Activated B cell treated with CpG ODN at 0.5 μM for 24 hours (primary cell): ENCODE data around the gene CAMTA1. TPM values are rescaled to one million over a fixed set of nuclear protein-coding genes. Genes with fewer than 3 reads are reported as not detected.

ENCODE experiments used
- ATAC-seq: fragments of 200-7000 bp; cut with Tn5 transposase; one replicate; pipeline ENCODE4 v1.10.0; 2021; ENCODE audit warnings: low read depth, mild to moderate bottlenecking, moderate library complexity
- CTCF ChIA-PET: fragments of 350-600 bp; sonication (Branson Sonifier 250); formaldehyde crosslinking; loops from one replicate; lab custom pipeline; 2021; ENCODE audit warnings: antibody characterized with exemption; lab: Charles Lee
- POLR2A ChIA-PET: fragments of 350-600 bp; sonication (Branson Sonifier 250); formaldehyde crosslinking; loops from one replicate; lab custom pipeline; 2021; ENCODE audit warnings: antibody characterized with exemption; lab: Charles Lee
- DNase-seq: peaks from one replicate; pipeline ENCODE4 v3.0.0; 2022
- H3K27ac Mint-ChIP-seq: one replicate; pipeline ENCODE4 v1.8.0; 2020; ENCODE audit warnings: mixed read lengths
- H3K27me3 Mint-ChIP-seq: one replicate; pipeline ENCODE4 v1.8.0; 2021; ENCODE audit warnings: mixed read lengths
- H3K36me3 Mint-ChIP-seq: one replicate; pipeline ENCODE4 v1.8.0; 2021; ENCODE audit warnings: low read depth, mixed read lengths
- H3K4me1 Mint-ChIP-seq: one replicate; pipeline ENCODE4 v1.8.0; 2021; ENCODE audit warnings: mixed read lengths
- H3K4me3 Mint-ChIP-seq: one replicate; pipeline ENCODE4 v1.8.0; 2020; ENCODE audit warnings: mild to moderate bottlenecking, mixed read lengths
- H3K9me3 Mint-ChIP-seq: one replicate; pipeline ENCODE4 v1.8.0; 2020; ENCODE audit warnings: mixed read lengths
- intact Hi-C: fragments of 100-400 bp; cut with micrococcal nuclease; formaldehyde crosslinking; loops from one replicate; pipeline ENCODE4 v1.15.1; 2024
- total RNA-seq: library from RNA; stranded (reverse); gene quantifications from 2 replicates; pipeline ENCODE4 v1.2.3, GENCODE V29; 2022
- TF ChIP-seq, protein P1 (sequence below): fragments of 200-600 bp; IDR thresholded peaks from one replicate; pipeline ENCODE4 v1.8.0; 2022; ENCODE audit warnings: antibody characterized with exemption, mild to moderate bottlenecking

Gene CAMTA1
- total RNA-seq, 1 donor from 2014 or later: 49.8 TPM

DNA sequence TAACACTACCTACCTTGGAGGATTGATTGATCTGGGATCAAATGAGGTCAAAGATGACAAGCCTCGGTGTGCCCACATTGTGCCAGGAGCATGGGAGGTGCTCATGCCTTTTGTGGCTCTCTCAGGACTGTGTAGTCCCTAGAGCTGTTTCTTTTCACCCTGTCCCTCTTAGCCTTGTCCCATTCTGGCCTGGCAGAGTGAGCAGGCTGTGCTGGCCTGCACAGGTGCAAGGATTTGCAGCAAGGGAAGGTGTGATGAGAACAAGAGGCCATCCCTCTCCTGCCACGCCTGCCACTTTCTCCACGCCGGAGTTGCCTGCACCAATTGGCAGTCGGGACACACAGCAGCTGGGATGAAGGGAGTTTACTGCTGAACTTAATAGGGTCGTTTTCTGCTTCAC is 575.3 kb downstream of the CAMTA1 start:
- TF ChIP-seq, protein P1, sequence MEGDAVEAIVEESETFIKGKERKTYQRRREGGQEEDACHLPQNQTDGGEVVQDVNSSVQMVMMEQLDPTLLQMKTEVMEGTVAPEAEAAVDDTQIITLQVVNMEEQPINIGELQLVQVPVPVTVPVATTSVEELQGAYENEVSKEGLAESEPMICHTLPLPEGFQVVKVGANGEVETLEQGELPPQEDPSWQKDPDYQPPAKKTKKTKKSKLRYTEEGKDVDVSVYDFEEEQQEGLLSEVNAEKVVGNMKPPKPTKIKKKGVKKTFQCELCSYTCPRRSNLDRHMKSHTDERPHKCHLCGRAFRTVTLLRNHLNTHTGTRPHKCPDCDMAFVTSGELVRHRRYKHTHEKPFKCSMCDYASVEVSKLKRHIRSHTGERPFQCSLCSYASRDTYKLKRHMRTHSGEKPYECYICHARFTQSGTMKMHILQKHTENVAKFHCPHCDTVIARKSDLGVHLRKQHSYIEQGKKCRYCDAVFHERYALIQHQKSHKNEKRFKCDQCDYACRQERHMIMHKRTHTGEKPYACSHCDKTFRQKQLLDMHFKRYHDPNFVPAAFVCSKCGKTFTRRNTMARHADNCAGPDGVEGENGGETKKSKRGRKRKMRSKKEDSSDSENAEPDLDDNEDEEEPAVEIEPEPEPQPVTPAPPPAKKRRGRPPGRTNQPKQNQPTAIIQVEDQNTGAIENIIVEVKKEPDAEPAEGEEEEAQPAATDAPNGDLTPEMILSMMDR: no peak
- DNase-seq (no peak), ATAC-seq (no peak)
- Mint-ChIP-seq H3K4me1 (no peaks in the 10 kb centered on the region), H3K27ac (no peak overlapping the region), H3K9me3 (peaks cover 4% of the 10 kb centered on the region), H3K4me3 (no peak overlapping the region), H3K36me3 (no peaks in the 10 kb centered on the region), H3K27me3 (no peaks in the 10 kb centered on the region)
- intact Hi-C loops: no loop called here
- ChIA-PET POLR2A (no interaction called here), CTCF (no interaction called here)

DNA sequence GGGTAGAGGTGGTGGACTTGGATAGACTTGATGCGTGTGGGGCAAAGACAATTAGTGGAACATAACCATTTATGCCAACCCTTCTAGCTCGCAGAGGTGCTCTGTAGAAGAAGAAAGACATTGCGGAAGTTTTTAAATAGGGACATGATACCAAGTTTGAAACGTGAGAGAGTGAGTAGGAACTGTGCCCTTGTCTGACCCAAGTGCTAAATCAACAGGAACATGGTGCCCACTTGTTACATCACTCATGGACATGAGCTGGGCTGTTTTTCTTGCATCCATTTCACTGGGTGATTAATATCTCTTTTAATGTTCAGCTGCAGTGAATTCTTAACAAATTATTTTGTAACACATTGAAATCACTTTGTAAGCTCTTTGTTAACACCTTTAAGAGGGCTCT is 577.7 kb downstream of the CAMTA1 start:
- intact Hi-C loops: no loop called here
- TF ChIP-seq, protein P1: no peak
- no peaks in the 10 kb centered on the region for H3K27me3 Mint-ChIP-seq
- CTCF ChIA-PET: no interaction called here
- H3K36me3 Mint-ChIP-seq: no peaks in the 10 kb centered on the region
- no peak overlapping the region for H3K27ac Mint-ChIP-seq
- H3K9me3 Mint-ChIP-seq: peaks cover 2% of the 10 kb centered on the region
- DNase-seq: no peak
- POLR2A ChIA-PET: no interaction called here
- no peak overlapping the region for H3K4me3 Mint-ChIP-seq
- no peak for ATAC-seq
- H3K4me1 Mint-ChIP-seq: no peaks in the 10 kb centered on the region

DNA sequence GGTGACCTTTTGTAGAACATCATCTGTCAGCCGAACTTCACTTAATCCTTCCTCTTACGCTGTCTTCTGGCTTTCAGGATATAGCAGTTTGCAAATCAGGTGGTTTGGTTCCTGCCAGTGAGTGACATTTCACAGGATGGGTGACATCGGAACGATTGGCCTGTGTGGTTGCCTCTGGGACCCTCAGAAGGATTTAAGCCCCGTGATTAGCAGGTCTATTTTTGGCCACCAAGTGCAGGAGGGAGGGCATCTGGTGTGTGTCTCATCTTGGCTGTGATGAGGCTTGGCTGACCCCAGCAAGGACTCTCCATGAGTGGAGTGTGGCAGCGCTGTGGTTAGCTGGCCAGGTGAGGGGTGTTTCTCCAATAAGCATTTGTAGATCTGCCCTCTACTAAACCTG is 578.2 kb downstream of the CAMTA1 start:
- Mint-ChIP-seq H3K4me1 (no peaks in the 10 kb centered on the region), H3K27me3 (no peaks in the 10 kb centered on the region), H3K9me3 (peaks cover 2% of the 10 kb centered on the region), H3K36me3 (no peaks in the 10 kb centered on the region), H3K4me3 (no peak overlapping the region), H3K27ac (no peak overlapping the region)
- intact Hi-C loops: no loop called here
- TF ChIP-seq, protein P1: no peak
- POLR2A ChIA-PET: no interaction called here
- CTCF ChIA-PET: no interaction called here
- DNase-seq (no peak), ATAC-seq (no peak)

DNA sequence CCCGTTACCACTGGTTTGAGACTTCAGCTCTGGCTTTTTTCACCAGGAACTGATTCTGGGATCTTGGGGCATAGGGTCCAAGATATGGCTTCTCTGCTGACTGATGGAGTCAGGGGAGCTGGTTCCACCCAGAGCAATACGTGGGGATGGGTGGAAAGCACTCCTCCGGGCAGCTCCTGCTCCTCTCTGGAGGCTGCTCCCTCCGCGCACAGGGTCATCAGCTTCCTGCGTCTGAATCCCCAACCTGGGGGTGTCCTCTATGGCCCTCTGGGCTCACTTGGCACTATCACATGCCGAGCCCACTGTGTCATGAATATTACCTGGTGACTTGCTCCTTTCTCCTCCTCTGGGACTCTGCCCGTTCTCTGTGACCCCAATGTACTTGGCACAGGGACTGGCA is 580.5 kb downstream of the CAMTA1 start:
- DNase-seq (no peak), ATAC-seq (no peak)
- TF ChIP-seq, protein P1: no peak
- Mint-ChIP-seq H3K27ac (no peak overlapping the region), H3K4me3 (no peak overlapping the region), H3K36me3 (no peaks in the 10 kb centered on the region), H3K9me3 (peaks cover 2% of the 10 kb centered on the region), H3K27me3 (no peaks in the 10 kb centered on the region), H3K4me1 (no peaks in the 10 kb centered on the region)
- ChIA-PET CTCF (no interaction called here), POLR2A (no interaction called here)
- intact Hi-C loops: no loop called here

DNA sequence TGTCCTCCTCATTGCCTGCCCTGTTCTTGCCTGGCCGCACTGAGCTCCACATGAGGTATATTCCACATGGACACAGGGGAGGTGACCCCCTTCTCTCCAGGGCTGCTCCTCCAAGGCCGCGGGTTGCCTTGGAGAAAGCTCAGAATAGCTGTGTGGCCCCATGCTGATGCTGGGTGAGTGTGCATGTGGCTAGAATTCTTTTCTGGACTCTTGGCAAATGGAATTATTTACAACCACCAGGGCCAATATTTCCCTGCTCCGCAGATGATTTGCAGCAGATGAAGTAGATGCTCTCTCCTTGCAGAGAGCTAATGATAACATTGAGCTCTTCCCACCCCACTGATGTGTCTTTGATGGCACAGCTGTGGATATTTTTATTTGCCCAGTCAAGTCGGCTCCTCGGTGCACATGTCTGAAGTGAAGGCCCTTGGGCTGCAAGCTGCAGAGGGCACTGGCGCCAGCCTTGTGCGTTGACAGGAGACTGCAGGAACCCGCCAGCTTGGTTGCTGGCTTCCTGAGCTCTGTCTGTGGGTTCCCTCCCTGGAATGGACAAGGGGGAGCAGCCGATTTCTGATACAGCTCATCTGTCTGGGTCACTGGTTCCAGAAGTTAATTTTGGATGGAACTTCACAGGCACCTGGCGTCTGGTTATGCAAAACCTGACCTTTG is 581.2 kb downstream of the CAMTA1 start:
- ChIA-PET CTCF (no interaction called here), POLR2A (no interaction called here)
- ATAC-seq (no peak), DNase-seq (no peak)
- TF ChIP-seq, protein P1: no peak
- H3K27ac Mint-ChIP-seq: no peak overlapping the region
- no peaks in the 10 kb centered on the region for H3K27me3 Mint-ChIP-seq
- intact Hi-C loops: no loop called here
- H3K4me3 Mint-ChIP-seq: no peak overlapping the region
- peaks cover 2% of the 10 kb centered on the region for H3K9me3 Mint-ChIP-seq
- no peaks in the 10 kb centered on the region for H3K4me1 Mint-ChIP-seq
- no peaks in the 10 kb centered on the region for H3K36me3 Mint-ChIP-seq
